Esophagus muscularis mucosa (tissue), 4 donors: ENCODE results near the gene SIGLEC12. TPM values are rescaled to one million over a fixed set of nuclear protein-coding genes. Genes with fewer than 3 reads are reported as not detected.

ENCODE experiments used
- DNase-seq: peaks from one replicate; pipeline ENCODE4 v3.0.0-alpha.2; 2017; ENCODE audit errors: extremely low spot score
- H3K27ac ChIP-seq, 4 donors: fragments of 200-600 bp; sonication (generic); replicated peaks in 1 of 4; 1 replicate in 3 of 4; 2 replicates in 1 of 4; pipeline ENCODE4 v1.5.1; 2016 to 2019; ENCODE audit warnings: mild to moderate bottlenecking in 1 of 4
- H3K27me3 ChIP-seq, 4 donors: fragments of 200-600 bp; sonication (generic); one replicate each; pipeline versions ENCODE4 v1.5.1 to v1.6.0; 2016 to 2019
- H3K36me3 ChIP-seq, 4 donors: fragments of 200-600 bp; sonication (generic); one replicate each; pipeline ENCODE4 v1.5.1; 2016 to 2019
- H3K4me1 ChIP-seq, 4 donors: fragments of 200-600 bp; sonication (generic); one replicate each; pipeline ENCODE4 v1.5.1; 2016 to 2019
- H3K4me3 ChIP-seq, 4 donors: fragments of 200-600 bp; sonication (generic); 1 replicate in 2 of 4; 2 replicates in 2 of 4; pipeline ENCODE4 v1.5.1; 2016 to 2019; ENCODE audit warnings: mild to moderate bottlenecking in 4 of 4, moderate library complexity in 1 of 4
- H3K9me3 ChIP-seq, 4 donors: fragments of 200-600 bp; sonication (generic); 1 replicate in 3 of 4; 2 replicates in 1 of 4; pipeline ENCODE4 v1.5.1; 2016 to 2019
- EP300 ChIP-seq: sonication (generic); formaldehyde crosslinking; IDR thresholded peaks from one replicate; pipeline ENCODE4 v1.6.1; 2017; ENCODE audit warnings: antibody characterized with exemption
- POLR2A ChIP-seq: fragments of 450-650 bp; IDR thresholded peaks from one replicate; pipeline ENCODE4 v1.6.1; 2017; ENCODE audit warnings: antibody characterized with exemption, moderate library complexity, mild to moderate bottlenecking, low read depth
- POLR2AphosphoS5 ChIP-seq, 2 donors: sonication (generic); formaldehyde crosslinking; IDR thresholded peaks; one replicate each; pipeline ENCODE4 v1.6.1; 2017; ENCODE audit warnings: antibody characterized with exemption in 2 of 2
- WGBS: methylation state at CpG from one replicate; pipeline ENCODE4 v1.1.5; 2018; 5-methylcytosine and 5-hydroxymethylcytosine counted together
- intact Hi-C: fragments of 100-400 bp; cut with DNase I; formaldehyde crosslinking; loops from one replicate; pipeline ENCODE4 v1.15.1; 2023
- total RNA-seq, 4 donors: library from RNA; depleted of rRNA; stranded (reverse); fragments of >200 nt; gene quantifications; one replicate each; pipeline versions ENCODE4 v1.1.0 to v1.2.1, GENCODE V29; 2016
- TF ChIP-seq, protein P1 (sequence below), 3 experiments: fragments of 200-600 bp in 2 of 3; fragments of 450-650 bp in 1 of 3; sonication (generic) in 2 of 3; IDR thresholded peaks; one replicate each; pipeline ENCODE4 v1.5.1; 2017 to 2019; ENCODE audit warnings: antibody characterized with exemption in 3 of 3, mild to moderate bottlenecking in 2 of 3, moderate library complexity in 1 of 3

The SIGLEC12 gene
- total RNA-seq, 4 donors from 2014 or later, result 0.29 TPM; not detected in 3

DNA sequence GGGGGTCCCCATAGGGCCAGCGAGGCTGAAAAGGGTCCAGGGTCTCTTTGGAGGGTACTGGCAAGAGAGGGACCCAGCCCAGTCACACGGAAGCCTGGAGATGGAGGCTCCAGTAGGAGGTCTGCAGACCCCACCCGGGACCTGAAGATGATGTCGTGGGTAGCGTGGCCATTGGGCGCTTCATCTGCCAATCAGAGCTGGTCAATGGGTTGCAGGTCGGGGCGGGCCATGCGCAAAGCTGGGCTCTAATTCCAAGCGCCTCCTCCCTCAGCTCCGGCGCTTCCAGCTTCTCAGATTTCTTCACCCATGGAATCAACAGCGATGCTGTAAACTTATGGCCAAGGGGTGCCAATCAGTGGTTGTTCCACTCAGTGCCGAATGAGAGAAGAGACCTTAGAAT is 10.9 kb downstream of the SIGLEC12 start:
- intact Hi-C loops, result no loop called here
- peaks cover 0 to 32% (median 0%) of the 10 kb centered on the region in 4 donors for H3K27me3 ChIP-seq
- no peak overlapping the region for H3K4me3 ChIP-seq
- DNase-seq, result no peak
- no peak overlapping the region for H3K27ac ChIP-seq
- TF ChIP-seq EP300 (no peak), POLR2AphosphoS5 (IDR thresholded peaks at IDR 0.05) (no peak), POLR2A (no peak)
- TF ChIP-seq, protein P1, sequence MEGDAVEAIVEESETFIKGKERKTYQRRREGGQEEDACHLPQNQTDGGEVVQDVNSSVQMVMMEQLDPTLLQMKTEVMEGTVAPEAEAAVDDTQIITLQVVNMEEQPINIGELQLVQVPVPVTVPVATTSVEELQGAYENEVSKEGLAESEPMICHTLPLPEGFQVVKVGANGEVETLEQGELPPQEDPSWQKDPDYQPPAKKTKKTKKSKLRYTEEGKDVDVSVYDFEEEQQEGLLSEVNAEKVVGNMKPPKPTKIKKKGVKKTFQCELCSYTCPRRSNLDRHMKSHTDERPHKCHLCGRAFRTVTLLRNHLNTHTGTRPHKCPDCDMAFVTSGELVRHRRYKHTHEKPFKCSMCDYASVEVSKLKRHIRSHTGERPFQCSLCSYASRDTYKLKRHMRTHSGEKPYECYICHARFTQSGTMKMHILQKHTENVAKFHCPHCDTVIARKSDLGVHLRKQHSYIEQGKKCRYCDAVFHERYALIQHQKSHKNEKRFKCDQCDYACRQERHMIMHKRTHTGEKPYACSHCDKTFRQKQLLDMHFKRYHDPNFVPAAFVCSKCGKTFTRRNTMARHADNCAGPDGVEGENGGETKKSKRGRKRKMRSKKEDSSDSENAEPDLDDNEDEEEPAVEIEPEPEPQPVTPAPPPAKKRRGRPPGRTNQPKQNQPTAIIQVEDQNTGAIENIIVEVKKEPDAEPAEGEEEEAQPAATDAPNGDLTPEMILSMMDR (IDR thresholded peaks at IDR 0.05), result no peak
- no peaks in the 10 kb centered on the region for H3K36me3 ChIP-seq
- 30% methylated on average over 12 of the region's 14 CpGs for WGBS
- no peaks in the 10 kb centered on the region for H3K9me3 ChIP-seq
- no peaks in the 10 kb centered on the region for H3K4me1 ChIP-seq

- H3K27ac ChIP-seq, result no peak overlapping the region
- H3K9me3 ChIP-seq, result no peaks in the 10 kb centered on the region
- intact Hi-C loops, result no loop called here
- H3K36me3 ChIP-seq, result no peaks in the 10 kb centered on the region
- TF ChIP-seq, protein P1 (IDR thresholded peaks at IDR 0.05), result no peak
- TF ChIP-seq EP300 (no peak), POLR2AphosphoS5 (IDR thresholded peaks at IDR 0.05) (no peak), POLR2A (no peak)
- no peak for DNase-seq
- 55% methylated on average over 2 of the region's 2 CpGs for WGBS
- peaks cover 0 to 47% (median 0%) of the 10 kb centered on the region in 4 donors for H3K27me3 ChIP-seq
- H3K4me3 ChIP-seq, result no peak overlapping the region
- H3K4me1 ChIP-seq, result no peaks in the 10 kb centered on the region
Observed at GRCh38 chr19:51489113-51489512, 12.5 kb downstream of the SIGLEC12 start.

DNA sequence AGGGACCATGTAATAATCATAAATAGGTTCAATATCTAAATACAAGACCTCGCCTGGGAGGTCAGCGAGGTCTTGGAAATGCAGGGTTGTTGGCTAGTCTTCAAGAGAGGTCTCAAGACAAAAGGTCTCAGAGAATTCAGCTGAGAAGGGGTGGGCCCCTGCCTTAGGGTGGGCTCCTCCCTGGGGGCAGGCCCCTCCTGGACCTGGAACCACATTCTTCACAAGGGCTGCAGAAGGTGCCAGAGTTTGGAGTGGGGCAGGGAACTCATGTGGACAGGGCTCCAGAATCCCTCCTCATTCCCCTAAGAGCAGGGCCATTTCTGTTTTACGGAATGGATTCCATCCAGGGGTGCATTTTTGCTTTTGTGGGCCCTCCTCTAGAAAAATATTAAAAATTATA is 13.1 kb downstream of the SIGLEC12 start:
- intact Hi-C loops, result no loop called here
- 83% methylated on average over 3 of the region's 3 CpGs for WGBS
- H3K4me3 ChIP-seq, result no peak overlapping the region
- peaks cover 0 to 51% (median 0%) of the 10 kb centered on the region in 4 donors for H3K27me3 ChIP-seq
- no peaks in the 10 kb centered on the region for H3K4me1 ChIP-seq
- DNase-seq, result no peak
- no peaks in the 10 kb centered on the region for H3K9me3 ChIP-seq
- no peaks in the 10 kb centered on the region for H3K36me3 ChIP-seq
- no peak for TF ChIP-seq POLR2A
- TF ChIP-seq, protein P1 (IDR thresholded peaks at IDR 0.05), result no peak
- no peak for TF ChIP-seq EP300
- TF ChIP-seq POLR2AphosphoS5 (IDR thresholded peaks at IDR 0.05), result no peak
- no peak overlapping the region for H3K27ac ChIP-seq

DNA sequence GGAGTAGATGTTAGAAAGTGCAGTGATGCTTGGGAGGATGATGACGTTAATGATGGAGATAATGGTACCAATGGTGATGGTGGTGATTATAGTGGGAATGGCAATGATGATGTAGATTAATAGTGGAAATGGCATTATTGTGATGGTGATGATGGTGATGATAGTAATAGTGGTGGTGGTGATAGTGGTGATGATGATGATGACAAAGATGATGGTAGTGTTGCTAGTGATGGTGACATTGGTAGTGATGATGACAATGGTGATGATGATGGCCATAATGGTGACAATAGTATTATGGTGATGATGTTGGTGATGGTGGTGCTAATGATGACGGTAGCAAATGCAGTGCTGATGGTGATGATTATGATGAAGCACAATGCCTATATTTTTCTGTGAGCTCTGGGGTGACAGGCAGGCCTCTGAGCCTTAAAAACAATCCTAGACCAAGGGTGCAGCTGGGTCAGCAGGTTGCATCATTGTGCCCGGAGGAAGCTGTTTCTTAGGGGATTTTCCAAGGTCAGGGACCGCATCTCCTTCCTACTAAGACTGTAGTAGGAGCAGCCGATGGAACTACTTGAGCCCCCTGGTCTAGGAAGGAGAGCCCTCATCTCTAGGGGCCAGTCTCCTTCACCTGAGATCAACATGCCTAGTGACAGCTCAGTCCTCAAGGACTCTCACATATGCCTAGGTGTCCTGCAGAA is 15.5 kb downstream of the SIGLEC12 start:
- intact Hi-C loops, result no loop called here
- Histone ChIP-seq H3K4me1 (no peaks in the 10 kb centered on the region), H3K27me3 (peaks cover 0 to 60% (median 0%) of the 10 kb centered on the region in 4 donors), H3K4me3 (no peak overlapping the region), H3K36me3 (no peaks in the 10 kb centered on the region), H3K27ac (no peak overlapping the region), H3K9me3 (no peaks in the 10 kb centered on the region)
- TF ChIP-seq, protein P1 (IDR thresholded peaks at IDR 0.05), result no peak
- TF ChIP-seq POLR2AphosphoS5 (IDR thresholded peaks at IDR 0.05), result no peak
- no peak for TF ChIP-seq POLR2A
- no peak for TF ChIP-seq EP300
- no peak for DNase-seq
- WGBS, result 87% methylated on average over 5 of the region's 5 CpGs

- 36% methylated on average over 8 of the region's 8 CpGs for WGBS
- Histone ChIP-seq H3K36me3 (no peaks in the 10 kb centered on the region), H3K4me1 (no peaks in the 10 kb centered on the region), H3K9me3 (no peaks in the 10 kb centered on the region), H3K4me3 (no peak overlapping the region), H3K27ac (no peak overlapping the region), H3K27me3 (peaks cover 0 to 72% (median 0%) of the 10 kb centered on the region in 4 donors)
- no peak for DNase-seq
- intact Hi-C loops, result no loop called here
- TF ChIP-seq EP300 (no peak), POLR2AphosphoS5 (IDR thresholded peaks at IDR 0.05) (no peak), POLR2A (no peak)
- TF ChIP-seq, protein P1 (IDR thresholded peaks at IDR 0.05), result no peak
Observed at GRCh38 chr19:51480590-51480989, 21.0 kb downstream of the SIGLEC12 start.
